ENCODE measurements around the gene GYS1.
"Not testable (repeated sequence)": the region's sequence is repeated elsewhere in the genome, so short reads cannot be mapped to it uniquely, and the experiment has no call there.

DNA sequence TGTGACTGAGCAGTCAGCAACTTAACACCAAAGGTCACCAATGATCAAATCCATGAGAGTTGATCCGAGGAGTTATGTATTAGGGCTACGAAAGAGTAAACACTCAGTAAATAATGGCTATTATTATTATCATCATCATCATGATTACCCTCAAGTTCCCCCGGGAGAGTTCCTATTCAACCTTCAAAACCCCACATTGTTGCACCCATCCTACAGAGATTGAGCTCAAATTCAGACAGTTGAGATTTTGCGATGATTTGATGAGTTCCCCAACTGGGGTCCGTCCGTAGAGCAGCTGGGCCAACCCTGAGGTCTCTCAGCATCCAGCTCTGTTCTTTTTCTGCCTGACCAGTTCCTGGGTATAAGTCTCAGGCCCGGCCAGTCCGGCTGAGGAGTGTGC, 45.0 kb upstream of the GYS1 start:
- TF ChIP-seq ZNF76 (tag by site-specific recombination; IDR thresholded peaks at IDR 0.05; ENCODE audit: borderline replicate concordance, low read depth); CTCF (tag by site-specific recombination; IDR thresholded peaks at IDR 0.05); PRDM10 (tag by site-specific recombination; IDR thresholded peaks at IDR 0.05); GLI4 (tag by site-specific recombination; IDR thresholded peaks at IDR 0.05); ZNF423 (tag by site-specific recombination; IDR thresholded peaks at IDR 0.05); ZNF549 (tag by site-specific recombination; IDR thresholded peaks at IDR 0.05); ZNF558 (tag by site-specific recombination; IDR thresholded peaks at IDR 0.05); ZBTB7A (tag by site-specific recombination; IDR thresholded peaks at IDR 0.05; ENCODE audit: low read depth); ZNF18 (tag by site-specific recombination; IDR thresholded peaks at IDR 0.05); ZNF174 (tag by site-specific recombination; IDR thresholded peaks at IDR 0.05); ZBTB26 (tag by site-specific recombination; optimal IDR thresholded peaks at IDR 0.05); SP7 (tag by site-specific recombination; IDR thresholded peaks at IDR 0.05): not testable (repeated sequence)
- TF ChIP-seq, protein P1, sequence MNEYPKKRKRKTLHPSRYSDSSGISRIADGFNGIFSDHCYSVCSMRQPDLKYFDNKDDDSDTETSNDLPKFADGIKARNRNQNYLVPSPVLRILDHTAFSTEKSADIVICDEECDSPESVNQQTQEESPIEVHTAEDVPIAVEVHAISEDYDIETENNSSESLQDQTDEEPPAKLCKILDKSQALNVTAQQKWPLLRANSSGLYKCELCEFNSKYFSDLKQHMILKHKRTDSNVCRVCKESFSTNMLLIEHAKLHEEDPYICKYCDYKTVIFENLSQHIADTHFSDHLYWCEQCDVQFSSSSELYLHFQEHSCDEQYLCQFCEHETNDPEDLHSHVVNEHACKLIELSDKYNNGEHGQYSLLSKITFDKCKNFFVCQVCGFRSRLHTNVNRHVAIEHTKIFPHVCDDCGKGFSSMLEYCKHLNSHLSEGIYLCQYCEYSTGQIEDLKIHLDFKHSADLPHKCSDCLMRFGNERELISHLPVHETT (tag by site-specific recombination; IDR thresholded peaks at IDR 0.05) = not testable (repeated sequence)

All from HEK293 (cell line).